Left cardiac atrium (tissue), 4 donors: ENCODE measurements around the gene PRB4. TPM values are rescaled to one million over a fixed set of nuclear protein-coding genes. Genes with fewer than 3 reads are reported as not detected.
"Not testable (repeated sequence)": the region's sequence is repeated elsewhere in the genome, so short reads cannot be mapped to it uniquely, and the experiment has no call there.

Experiments
- ATAC-seq, 2 donors: fragments of 200-7000 bp; cut with Tn5 transposase; one replicate each; pipeline ENCODE4 v1.9.1; 2020; ENCODE audit warnings: mild to moderate bottlenecking in 2 of 2, moderate library complexity in 2 of 2
- DNase-seq: peaks from one replicate; pipeline ENCODE4 v3.0.0-alpha.2; 2020
- intact Hi-C, 2 donors: fragments of 100-400 bp; cut with DNase I; formaldehyde crosslinking; loops; one replicate each; pipeline versions ENCODE4 v1.14.1 to v1.15.1; 2022 to 2023
- long read RNA-seq: library from polyadenylated mRNA; unstranded; transcript quantifications from one replicate; pipeline ENCODE4 v2.0.0, GENCODE V29; 2021
- total RNA-seq, 2 donors: library from RNA; stranded (reverse); fragmentation: NEBNext Ultra II Directional; extraction: Animal tissue kit (Norgen Biotek cat#: 25700); gene quantifications; one replicate each; pipeline ENCODE4 v1.2.1, GENCODE V29; 2021
- donor health status: DM: no; HTN: yes; CAD: no.
- donor health status: DM: no; HTN: yes; CAD: no; lungs with severe emphysema.
- donor health status: DM: yes; HTN: yes; CAD: no.
- donor health status: Dilated cardiomyopathy.

The PRB4 gene
- not detected for total RNA-seq
- long read RNA-seq: 0 reads

- intact Hi-C loops: no loop called here
- DNase-seq (no peak), ATAC-seq (no peak)
Observed at GRCh38 chr12:11310336-11310735, at the start of gene PRB4. Gene PRB4, minus strand, starts transcription at chr12:11310436. Its CDS starts 38 bp downstream, at chr12:11310398.

GRCh38 chr12:11351736-11352135 is 41.5 kb upstream of the PRB4 start:
- DNase-seq, intact Hi-C loops, ATAC-seq: not testable (repeated sequence)

GRCh38 chr12:11348439-11348838 is 38.2 kb upstream of the PRB4 start:
- ATAC-seq (no peak), DNase-seq (no peak)
- intact Hi-C loops: no loop called here

GRCh38 chr12:11347810-11348209 is 37.6 kb upstream of the PRB4 start:
- intact Hi-C loops: no loop called here
- DNase-seq (no peak), ATAC-seq (no peak)

- DNase-seq: no peak
- no peak for ATAC-seq
- intact Hi-C loops: no loop called here
Observed at GRCh38 chr12:11344500-11344899, 34.3 kb upstream of the PRB4 start.

GRCh38 chr12:11324426-11324825 is 14.2 kb upstream of the PRB4 start:
- ATAC-seq: no peak
- no peak for DNase-seq
- intact Hi-C loops: no loop called here

- DNase-seq (no peak), ATAC-seq (no peak)
- intact Hi-C loops: no loop called here
Observed at GRCh38 chr12:11321980-11322379, 11.7 kb upstream of the PRB4 start.

- intact Hi-C loops: no loop called here
- ATAC-seq: no peak
Observed at GRCh38 chr12:11307143-11307542, 3.1 kb downstream of the PRB4 start.

GRCh38 chr12:11273449-11273848 is 36.8 kb downstream of the PRB4 start:
- ATAC-seq (no peak), DNase-seq (no peak)
- intact Hi-C loops: no loop called here

More at GRCh38 chr12:11307143-11307542, 3.1 kb downstream of the PRB4 start:
- no peak for DNase-seq

GRCh38 chr12:11269607-11270006 is 40.6 kb downstream of the PRB4 start, which contains the start of gene PRB3:
Gene PRB3, minus strand, starts transcription at chr12:11269707. Its CDS starts 38 bp downstream, at chr12:11269669.
- ATAC-seq: no peak
- intact Hi-C loops: no loop called here
- no peak for DNase-seq

- intact Hi-C loops: no loop called here
- DNase-seq (no peak), ATAC-seq (no peak)
Observed at GRCh38 chr12:11264501-11264900, 45.7 kb downstream of the PRB4 start.

Other genes with a start within 250 kb of the PRB4 start
- under 1 TPM; 0.50 to 0.81 TPM for gene TAS2R46, start 248.1 kb downstream of the PRB4 start, total RNA-seq
- gene TAS2R43, start 218.1 kb downstream of the PRB4 start, total RNA-seq: not detected
- 1 to 10 TPM in 1 of 2 donors, under 1 TPM in 1; 0.97 to 1.5 TPM for gene TAS2R30, start 175.8 kb downstream of the PRB4 start, total RNA-seq
- gene SMIM10L1, start 139.2 kb downstream of the PRB4 start, total RNA-seq: 10 to 100 TPM; 14.1 to 18.1 TPM
- not detected for gene TAS2R42, start 123.5 kb downstream of the PRB4 start, total RNA-seq
- gene PRB3, start 40.7 kb downstream of the PRB4 start, total RNA-seq: not detected
- gene PRB2, start 85.1 kb upstream of the PRB4 start, total RNA-seq: not detected